Activated T-cell treated with anti-CD3 and anti-CD28 coated beads, Interleukin-2, amount 50 U/mL, for 4 hours (primary cell): ENCODE data around the gene PPP2R2B. TPM values are rescaled to one million over a fixed set of nuclear protein-coding genes. Genes with fewer than 3 reads are reported as not detected.

ENCODE experiments used
- ATAC-seq, 2 donors: fragments of 200-7000 bp; cut with Tn5 transposase; one replicate each; pipeline ENCODE4 v1.10.0; 2021
- DNase-seq: peaks from one replicate; pipeline ENCODE4 v3.0.0-alpha.2; 2020
- H3K27me3 Mint-ChIP-seq: one replicate; pipeline ENCODE4 v1.8.0; 2021; ENCODE audit warnings: low read depth, mixed read lengths
- H3K36me3 Mint-ChIP-seq: one replicate; pipeline ENCODE4 v1.8.0; 2022; ENCODE audit warnings: mixed read lengths; ENCODE audit not compliant: insufficient read depth
- H3K4me1 Mint-ChIP-seq: one replicate; pipeline ENCODE4 v1.8.0; 2021; ENCODE audit warnings: low read depth, mixed read lengths
- H3K4me3 Mint-ChIP-seq: one replicate; pipeline ENCODE4 v1.8.0; 2021; ENCODE audit warnings: mild to moderate bottlenecking, moderate library complexity, mixed read lengths
- H3K9me3 Mint-ChIP-seq: one replicate; pipeline ENCODE4 v1.8.0; 2021; ENCODE audit warnings: mixed read lengths
- total RNA-seq, 3 donors: library from RNA; stranded (reverse); gene quantifications; one replicate each; pipeline ENCODE4 v1.2.1, GENCODE V29; 2021

Gene PPP2R2B
- total RNA-seq, 3 donors from 2014 or later: 0.30 to 1.3 (median 0.84) TPM

DNA sequence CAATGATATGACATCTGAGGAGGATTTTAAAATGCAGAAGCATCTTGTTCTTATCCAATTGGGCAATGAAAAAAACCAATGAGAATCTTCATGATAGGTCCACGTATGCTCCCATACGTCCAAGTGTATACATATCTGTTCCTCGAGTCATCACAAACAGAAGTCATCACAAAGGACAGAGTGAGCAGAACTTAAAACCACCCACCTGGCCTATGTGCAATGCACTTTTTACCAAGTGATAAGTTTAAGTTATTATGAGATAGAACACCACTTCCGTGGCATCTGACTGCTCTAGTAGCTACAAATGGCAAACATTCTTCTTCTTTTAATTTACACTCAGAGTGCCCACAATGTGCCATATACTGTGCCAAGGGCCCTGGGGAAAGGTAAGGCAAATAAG, 82.4 kb downstream of the PPP2R2B start:
- H3K9me3 Mint-ChIP-seq: no peaks in the 10 kb centered on the region
- H3K36me3 Mint-ChIP-seq: no peaks in the 10 kb centered on the region
- peak in 1 of 2 donors; percentile 41 for ATAC-seq
- DNase-seq: no peak
- no peaks in the 10 kb centered on the region for H3K27me3 Mint-ChIP-seq
- peaks cover 32% of the 10 kb centered on the region for H3K4me1 Mint-ChIP-seq
- no peak overlapping the region for H3K4me3 Mint-ChIP-seq

GRCh38 chr5:146794326-146795029, 84.1 kb downstream of the PPP2R2B start:
- no peak overlapping the region for H3K4me3 Mint-ChIP-seq
- H3K9me3 Mint-ChIP-seq: no peaks in the 10 kb centered on the region
- ATAC-seq: peak in 1 of 2 donors; percentile 54
- H3K27me3 Mint-ChIP-seq: no peaks in the 10 kb centered on the region
- peaks cover 30% of the 10 kb centered on the region for H3K4me1 Mint-ChIP-seq
- no peak for DNase-seq
- H3K36me3 Mint-ChIP-seq: no peaks in the 10 kb centered on the region

- peaks cover 27% of the 10 kb centered on the region for H3K4me1 Mint-ChIP-seq
- H3K36me3 Mint-ChIP-seq: no peaks in the 10 kb centered on the region
- DNase-seq (no peak), ATAC-seq (no peak)
- H3K4me3 Mint-ChIP-seq: no peak overlapping the region
- H3K27me3 Mint-ChIP-seq: no peaks in the 10 kb centered on the region
- no peaks in the 10 kb centered on the region for H3K9me3 Mint-ChIP-seq
Measured at GRCh38 chr5:146793709-146794108, 84.8 kb downstream of the PPP2R2B start.

DNA sequence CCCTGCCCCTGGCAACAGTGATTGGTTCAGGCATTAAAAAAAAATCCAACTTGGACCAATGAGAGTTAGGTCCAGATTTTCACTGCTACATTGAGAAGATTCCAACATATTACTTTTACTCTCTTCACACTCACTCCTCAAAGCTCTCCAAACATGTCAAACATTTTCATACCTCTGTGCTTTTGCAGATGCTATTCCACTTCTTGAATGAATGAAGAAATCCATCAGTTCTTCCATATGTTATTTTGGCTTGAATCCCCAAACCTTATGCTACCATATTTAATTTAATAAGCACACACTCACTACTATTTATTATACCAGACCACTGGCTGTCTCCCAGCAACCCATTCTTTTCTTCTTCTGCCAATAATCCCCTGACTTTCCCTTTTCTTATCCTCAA, 87.1 kb downstream of the PPP2R2B start:
- no peaks in the 10 kb centered on the region for H3K9me3 Mint-ChIP-seq
- H3K27me3 Mint-ChIP-seq: no peaks in the 10 kb centered on the region
- ATAC-seq (no peak), DNase-seq (no peak)
- no peaks in the 10 kb centered on the region for H3K36me3 Mint-ChIP-seq
- H3K4me1 Mint-ChIP-seq: peaks cover 28% of the 10 kb centered on the region
- no peak overlapping the region for H3K4me3 Mint-ChIP-seq

GRCh38 chr5:146789712-146790653, 88.6 kb downstream of the PPP2R2B start:
- Mint-ChIP-seq H3K4me1 (peaks cover 21% of the 10 kb centered on the region), H3K27me3 (no peaks in the 10 kb centered on the region), H3K4me3 (no peak overlapping the region), H3K36me3 (no peaks in the 10 kb centered on the region), H3K9me3 (no peaks in the 10 kb centered on the region)
- ATAC-seq (no peak), DNase-seq (no peak)

DNA sequence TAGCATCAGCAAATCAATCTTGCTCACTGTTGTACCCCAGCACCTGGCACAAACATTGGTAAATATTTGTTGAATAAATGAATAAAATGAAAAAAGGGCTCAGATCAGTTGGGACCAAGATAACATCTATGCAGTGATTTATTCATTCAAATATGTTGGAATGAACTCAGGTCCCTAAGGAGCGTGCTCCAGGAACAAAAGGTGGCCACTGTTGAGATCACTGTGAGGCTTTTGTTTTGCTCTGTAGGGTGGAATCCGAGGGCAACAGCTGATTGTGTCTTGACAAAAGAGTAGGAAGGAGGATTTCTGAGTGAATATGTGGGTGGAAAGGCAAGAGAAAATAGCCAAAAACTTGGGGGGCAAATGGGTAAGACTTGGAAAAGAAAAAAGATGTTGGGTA, 89.7 kb downstream of the PPP2R2B start:
- no peak for DNase-seq
- Mint-ChIP-seq H3K4me1 (peaks cover 16% of the 10 kb centered on the region), H3K36me3 (no peaks in the 10 kb centered on the region), H3K9me3 (no peaks in the 10 kb centered on the region), H3K4me3 (no peak overlapping the region), H3K27me3 (no peaks in the 10 kb centered on the region)
- no peak for ATAC-seq

DNA sequence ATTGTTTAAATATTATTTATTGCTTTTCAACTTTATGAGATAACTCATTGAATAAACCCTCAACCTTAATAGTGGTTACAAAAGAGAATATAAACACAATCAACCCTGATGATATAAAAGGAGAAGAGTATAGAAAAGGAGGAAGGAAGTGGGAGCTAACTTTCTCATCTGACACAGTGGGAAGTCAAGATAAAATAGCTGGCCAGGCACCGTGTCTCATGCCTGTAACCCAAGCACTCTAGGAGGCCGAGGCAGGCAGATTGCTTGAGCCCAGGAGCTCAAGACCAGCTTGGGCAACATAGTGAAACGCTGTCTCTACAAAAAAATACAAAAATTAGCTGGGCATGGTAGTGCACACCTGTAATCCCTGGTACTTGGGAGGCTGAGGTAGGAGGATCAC, 93.5 kb downstream of the PPP2R2B start:
- Mint-ChIP-seq H3K36me3 (peaks cover 2% of the 10 kb centered on the region), H3K27me3 (no peaks in the 10 kb centered on the region), H3K4me3 (no peak overlapping the region), H3K4me1 (peaks cover 7% of the 10 kb centered on the region), H3K9me3 (no peaks in the 10 kb centered on the region)
- ATAC-seq: no peak
- DNase-seq: no peak

GRCh38 chr5:146781157-146781556, 97.4 kb downstream of the PPP2R2B start:
- H3K4me3 Mint-ChIP-seq: no peak overlapping the region
- peaks cover 6% of the 10 kb centered on the region for H3K4me1 Mint-ChIP-seq
- no peaks in the 10 kb centered on the region for H3K9me3 Mint-ChIP-seq
- no peak for DNase-seq
- H3K36me3 Mint-ChIP-seq: peaks cover 2% of the 10 kb centered on the region
- ATAC-seq: no peak
- H3K27me3 Mint-ChIP-seq: no peaks in the 10 kb centered on the region

- ATAC-seq (no peak), DNase-seq (no peak)
- H3K9me3 Mint-ChIP-seq: peaks cover 12% of the 10 kb centered on the region
- H3K4me3 Mint-ChIP-seq: no peak overlapping the region
- H3K4me1 Mint-ChIP-seq: no peaks in the 10 kb centered on the region
- peaks cover 2% of the 10 kb centered on the region for H3K36me3 Mint-ChIP-seq
- H3K27me3 Mint-ChIP-seq: no peaks in the 10 kb centered on the region
Measured at GRCh38 chr5:146779211-146779869, 99.2 kb downstream of the PPP2R2B start.

GRCh38 chr5:146778795-146779194, 99.8 kb downstream of the PPP2R2B start:
- Mint-ChIP-seq H3K9me3 (peaks cover 12% of the 10 kb centered on the region), H3K36me3 (peaks cover 2% of the 10 kb centered on the region), H3K27me3 (no peaks in the 10 kb centered on the region), H3K4me3 (no peak overlapping the region), H3K4me1 (no peaks in the 10 kb centered on the region)
- no peak for ATAC-seq
- no peak for DNase-seq

DNA sequence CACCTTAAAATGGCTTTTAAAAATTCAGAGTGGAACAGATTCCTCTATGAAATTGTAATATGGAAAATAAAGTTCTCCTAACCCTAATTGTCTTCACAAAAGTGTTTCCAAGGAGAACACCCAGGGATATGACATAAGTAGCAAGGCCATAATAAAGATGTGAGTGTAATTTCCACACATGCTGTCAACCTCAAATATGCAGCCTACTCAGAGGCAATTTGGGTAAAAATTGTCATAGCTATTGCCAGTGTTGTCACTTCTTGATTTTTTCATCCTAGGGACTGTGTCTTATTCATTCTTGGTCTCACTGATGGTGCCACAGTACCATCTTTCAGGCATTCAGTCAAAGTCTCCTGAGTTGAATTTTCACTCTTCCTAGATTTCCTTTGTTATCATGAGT, 100.3 kb downstream of the PPP2R2B start:
- peaks cover 12% of the 10 kb centered on the region for H3K9me3 Mint-ChIP-seq
- no peak for ATAC-seq
- no peak overlapping the region for H3K4me3 Mint-ChIP-seq
- H3K36me3 Mint-ChIP-seq: peaks cover 2% of the 10 kb centered on the region
- H3K4me1 Mint-ChIP-seq: no peaks in the 10 kb centered on the region
- no peak for DNase-seq
- no peaks in the 10 kb centered on the region for H3K27me3 Mint-ChIP-seq

- Mint-ChIP-seq H3K4me1 (no peaks in the 10 kb centered on the region), H3K36me3 (peaks cover 3% of the 10 kb centered on the region), H3K9me3 (peaks cover 12% of the 10 kb centered on the region), H3K27me3 (no peaks in the 10 kb centered on the region), H3K4me3 (no peak overlapping the region)
- DNase-seq: no peak
- ATAC-seq: no peak
Measured at GRCh38 chr5:146772881-146773466, 105.6 kb downstream of the PPP2R2B start.

DNA sequence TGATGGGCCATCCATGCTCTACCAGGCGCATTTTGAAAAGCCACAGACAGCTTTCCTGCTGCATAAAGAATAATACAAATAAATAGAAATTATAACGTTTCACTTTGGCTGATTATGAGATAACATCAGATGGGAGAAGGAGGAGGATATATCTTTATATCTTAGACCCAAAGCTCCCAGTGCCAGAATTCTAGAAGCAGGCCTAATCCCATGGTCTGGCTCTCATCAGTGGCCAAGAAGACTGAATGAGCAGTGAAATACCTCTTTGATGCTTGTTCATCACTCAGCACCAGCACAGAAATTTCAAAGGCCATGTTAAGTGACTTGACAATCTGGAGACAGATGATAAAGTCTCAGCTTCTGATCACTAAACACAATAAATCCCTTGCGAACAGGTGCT, 107.6 kb downstream of the PPP2R2B start:
- no peaks in the 10 kb centered on the region for H3K27me3 Mint-ChIP-seq

GRCh38 chr5:146770546-146770945, 108.0 kb downstream of the PPP2R2B start:
- no peak for DNase-seq
- Mint-ChIP-seq H3K9me3 (peaks cover 6% of the 10 kb centered on the region), H3K4me1 (peaks cover 2% of the 10 kb centered on the region), H3K36me3 (peaks cover 3% of the 10 kb centered on the region), H3K27me3 (no peaks in the 10 kb centered on the region), H3K4me3 (no peak overlapping the region)
- ATAC-seq: no peak

More for the DNA sequence above, 107.6 kb downstream of the PPP2R2B start:
- ATAC-seq (no peak), DNase-seq (no peak)
- Mint-ChIP-seq H3K36me3 (peaks cover 3% of the 10 kb centered on the region), H3K4me3 (no peak overlapping the region), H3K9me3 (peaks cover 11% of the 10 kb centered on the region), H3K4me1 (no peaks in the 10 kb centered on the region)
